Stomach (tissue), 9 donors: Measurements from ENCODE around the gene SSMEM1. TPM values are rescaled to one million over a fixed set of nuclear protein-coding genes. Genes with fewer than 3 reads are reported as not detected.

Experiments
- DNase-seq, 2 donors: peaks; one replicate each; pipeline versions ENCODE4 v3.0.0 to v3.0.0-alpha.2; 2013 to 2019
- H3K27ac ChIP-seq, 5 donors: fragments of 200-600 bp in 4 of 5; sonication (generic) in 4 of 5; one replicate each; pipeline ENCODE4 v1.5.1; 2013 to 2019; ENCODE audit warnings: mild to moderate bottlenecking in 1 of 5, moderate library complexity in 1 of 5
- H3K27me3 ChIP-seq, 3 donors: fragments of 200-600 bp; sonication (generic); one replicate each; pipeline ENCODE4 v1.5.1; 2017 to 2019; ENCODE audit warnings: mixed run types in 1 of 3
- H3K36me3 ChIP-seq, 4 donors: fragments of 200-600 bp; sonication (generic); 1 replicate in 3 of 4; 2 replicates in 1 of 4; pipeline ENCODE4 v1.5.1; 2016 to 2019
- H3K4me1 ChIP-seq, 4 donors: fragments of 200-600 bp; sonication (generic); one replicate each; pipeline ENCODE4 v1.5.1; 2016 to 2019
- H3K4me3 ChIP-seq, 4 donors: fragments of 200-600 bp; sonication (generic) in 3 of 4; one replicate each; pipeline ENCODE4 v1.5.1; 2016 to 2019; ENCODE audit warnings: mild to moderate bottlenecking in 1 of 4
- H3K9me3 ChIP-seq, 4 donors: fragments of 200-600 bp; sonication (generic); one replicate each; pipeline ENCODE4 v1.5.1; 2016 to 2019
- EP300 ChIP-seq: sonication (generic); formaldehyde crosslinking; IDR thresholded peaks from one replicate; pipeline ENCODE4 v1.6.1; 2017; ENCODE audit warnings: antibody characterized with exemption
- POLR2A ChIP-seq, 4 donors: fragments of 450-650 bp; IDR thresholded peaks; one replicate each; pipeline ENCODE4 v1.6.1; 2016; ENCODE audit warnings: antibody characterized with exemption in 4 of 4, control low read depth in 2 of 4, mild to moderate bottlenecking in 1 of 4, moderate library complexity in 1 of 4
- POLR2AphosphoS5 ChIP-seq, 3 donors: sonication (generic); formaldehyde crosslinking; IDR thresholded peaks; one replicate each; pipeline ENCODE4 v1.6.1; 2016; ENCODE audit warnings: antibody characterized with exemption in 3 of 3
- WGBS, 5 donors: extraction: QIAGEN DNeasy Blood & Tissue Kit in 3 of 5; methylation state at CpG; one replicate each; pipeline versions ENCODE4 v1.1.5 to v1.1.7; 2013 to 2018; 5-methylcytosine and 5-hydroxymethylcytosine counted together
- intact Hi-C: fragments of 100-400 bp; cut with DNase I; formaldehyde crosslinking; loops from one replicate; pipeline ENCODE4 v1.15.1; 2023; ENCODE audit warnings: low total_unique reads
- polyA plus RNA-seq, 3 donors: library from polyadenylated mRNA; stranded (reverse); fragments of 200-250 nt; gene quantifications; one replicate each; pipeline ENCODE4 v1.2.3, GENCODE V29; 2013
- total RNA-seq, 5 donors: library from RNA; depleted of rRNA; stranded (reverse); fragments of >200 nt; gene quantifications; one replicate each; pipeline versions ENCODE4 v1.1.0 to v1.2.3, GENCODE V29; 2014 to 2016
- TF ChIP-seq, protein P1 (sequence below), 7 experiments: fragments of 450-650 bp in 4 of 7; fragments of 200-600 bp in 3 of 7; sonication (generic) in 3 of 7; IDR thresholded peaks; one replicate each; pipeline ENCODE4 v1.5.1; 2016 to 2019; ENCODE audit warnings: antibody characterized with exemption in 7 of 7, control low read depth in 2 of 7, mild to moderate bottlenecking in 1 of 7
- donor health status: healthy with polysubstance abuse.
- donor health status: Bipolar disorder and iron deficiency.
- donor health status: healthy.

Gene SSMEM1
- total and polyA plus RNA-seq, 8 donors, result not detected

DNA sequence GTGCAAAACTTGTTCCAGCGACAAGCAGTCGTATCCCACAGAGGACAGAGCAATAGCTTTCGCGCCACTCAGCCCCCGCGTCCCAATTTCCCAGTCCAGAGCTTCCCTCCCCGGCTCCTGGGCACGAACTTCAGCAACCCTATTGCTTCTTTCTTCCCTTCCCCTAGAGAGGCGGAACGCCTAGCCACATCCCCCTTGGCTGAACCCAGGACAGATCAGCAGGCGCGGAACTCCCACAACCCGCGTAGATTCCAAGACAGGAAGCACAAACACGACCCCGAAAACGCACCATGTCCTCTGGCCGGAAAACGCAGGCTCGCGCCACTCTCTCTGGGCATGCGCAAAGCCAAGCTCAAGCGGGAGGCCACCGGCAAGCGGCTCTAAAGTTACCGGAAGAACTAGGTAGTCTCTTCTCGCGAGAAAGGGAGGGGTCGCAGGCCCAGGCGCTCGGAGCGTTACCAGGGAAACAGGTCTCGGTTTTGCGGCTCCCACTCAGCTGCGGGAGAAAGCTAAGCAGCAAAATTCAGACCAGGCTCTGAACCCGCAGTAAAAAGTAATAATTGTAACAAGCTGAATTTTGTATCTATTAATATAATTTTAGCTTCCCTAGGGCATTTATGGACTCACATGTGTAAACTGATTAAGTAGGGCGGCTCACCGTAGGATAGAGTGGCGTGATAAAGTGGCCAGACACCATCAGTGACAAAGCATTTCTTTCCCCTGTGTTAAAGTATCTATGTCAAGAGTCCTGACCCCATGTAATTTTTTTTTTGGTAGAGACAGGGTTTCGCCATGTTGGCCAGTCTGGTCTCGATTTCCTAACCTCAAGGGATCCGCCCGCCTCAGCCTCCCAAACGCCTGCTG, 2.3 kb upstream of the SSMEM1 start, which contains the start of gene TMEM209:
TMEM209 (minus strand) TSS at position 323 of the 864 bp plus-strand sequence; CDS start at position 292, 31 bp downstream.
- Histone ChIP-seq H3K4me1 (peaks cover 10 to 14% (median 13%) of the 10 kb centered on the region in 4 donors), H3K27me3 (no peaks in the 10 kb centered on the region), H3K36me3 (peaks cover 13 to 34% (median 33%) of the 10 kb centered on the region in 4 donors), H3K4me3 (peak within 1 kb of the TSS; percentile 71 to 79 (median 75)), H3K9me3 (no peaks in the 10 kb centered on the region), H3K27ac (peak within 1 kb of the TSS; percentile 90 to 97 (median 92))
- intact Hi-C loops, result no loop called here
- WGBS, 5 donors, result 9 to 11% (median 10%) methylated on average over 44 of the region's 44 CpGs
- TF ChIP-seq EP300 (no peak), POLR2AphosphoS5 (IDR thresholded peaks at IDR 0.05) (peak; percentile 79 to 96 (median 91)), POLR2A (IDR thresholded peaks at IDR 0.05) (peak in 2 of 4 donors; percentile 5 to 63)
- TF ChIP-seq, protein P1, sequence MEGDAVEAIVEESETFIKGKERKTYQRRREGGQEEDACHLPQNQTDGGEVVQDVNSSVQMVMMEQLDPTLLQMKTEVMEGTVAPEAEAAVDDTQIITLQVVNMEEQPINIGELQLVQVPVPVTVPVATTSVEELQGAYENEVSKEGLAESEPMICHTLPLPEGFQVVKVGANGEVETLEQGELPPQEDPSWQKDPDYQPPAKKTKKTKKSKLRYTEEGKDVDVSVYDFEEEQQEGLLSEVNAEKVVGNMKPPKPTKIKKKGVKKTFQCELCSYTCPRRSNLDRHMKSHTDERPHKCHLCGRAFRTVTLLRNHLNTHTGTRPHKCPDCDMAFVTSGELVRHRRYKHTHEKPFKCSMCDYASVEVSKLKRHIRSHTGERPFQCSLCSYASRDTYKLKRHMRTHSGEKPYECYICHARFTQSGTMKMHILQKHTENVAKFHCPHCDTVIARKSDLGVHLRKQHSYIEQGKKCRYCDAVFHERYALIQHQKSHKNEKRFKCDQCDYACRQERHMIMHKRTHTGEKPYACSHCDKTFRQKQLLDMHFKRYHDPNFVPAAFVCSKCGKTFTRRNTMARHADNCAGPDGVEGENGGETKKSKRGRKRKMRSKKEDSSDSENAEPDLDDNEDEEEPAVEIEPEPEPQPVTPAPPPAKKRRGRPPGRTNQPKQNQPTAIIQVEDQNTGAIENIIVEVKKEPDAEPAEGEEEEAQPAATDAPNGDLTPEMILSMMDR (IDR thresholded peaks at IDR 0.05), result peak in 1 of 7 experiments; percentile 4
- DNase-seq, result peak; percentile 94 to 99

DNA sequence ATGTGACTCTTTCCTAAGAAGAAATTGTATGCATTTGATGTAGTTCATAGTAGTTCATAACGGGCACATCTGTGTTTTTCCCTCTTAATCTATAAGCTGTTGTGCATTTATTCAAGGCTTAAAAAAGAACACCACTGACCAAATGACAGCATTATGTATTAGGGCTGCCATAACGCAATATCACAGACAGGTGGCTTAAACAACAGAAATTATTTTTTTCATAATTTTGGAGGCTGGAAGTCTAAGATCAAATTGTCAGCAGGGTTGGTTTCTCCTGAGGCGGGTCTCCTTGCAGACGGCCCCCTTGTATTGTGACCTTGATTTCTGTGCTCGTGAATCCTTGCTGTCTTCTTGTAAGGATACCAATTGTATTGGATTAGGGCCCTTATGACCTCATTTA, 627 bp upstream of the SSMEM1 start:
- WGBS, 5 donors, result 82 to 90% (median 86%) methylated on average over 5 of the region's 5 CpGs
- no peak for DNase-seq

DNA sequence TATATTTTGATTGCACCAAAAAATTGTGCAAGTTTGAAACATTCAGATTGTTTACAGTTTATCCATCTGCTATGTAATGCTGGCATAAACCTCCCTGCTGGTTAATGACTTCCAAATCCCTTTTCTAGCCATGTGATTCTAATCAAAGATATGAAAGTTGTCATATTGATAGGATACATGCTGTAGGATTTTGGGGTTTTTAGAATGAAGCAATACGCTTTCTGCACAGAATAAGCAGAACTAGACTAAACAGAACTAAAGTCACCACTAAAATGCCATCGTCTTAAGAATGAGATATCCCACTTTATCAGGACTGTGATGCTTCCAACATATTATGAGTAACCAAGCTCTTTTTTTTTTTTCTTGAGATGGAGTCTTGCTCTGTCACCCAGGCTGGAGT, 856 bp downstream of the SSMEM1 start:
- Histone ChIP-seq H3K36me3 (peaks cover 0 to 2% (median 1%) of the 10 kb centered on the region in 4 donors), H3K9me3 (no peaks in the 10 kb centered on the region), H3K27ac (no peak overlapping the region), H3K4me3 (no peak overlapping the region), H3K27me3 (no peaks in the 10 kb centered on the region), H3K4me1 (peaks cover 10 to 14% (median 12%) of the 10 kb centered on the region in 4 donors)
- TF ChIP-seq POLR2AphosphoS5 (IDR thresholded peaks at IDR 0.05), result peak in 1 of 3 donors; percentile 5
- no peak for TF ChIP-seq EP300
- 63 to 80% (median 77%) methylated on average over 2 of the region's 2 CpGs for WGBS, 5 donors
- DNase-seq, result no peak
- intact Hi-C loops, result no loop called here

More for the DNA sequence above, 627 bp upstream of the SSMEM1 start:
- TF ChIP-seq, protein P1 (IDR thresholded peaks at IDR 0.05), result no peak
- TF ChIP-seq POLR2A (IDR thresholded peaks at IDR 0.05), result no peak
- no peak for TF ChIP-seq EP300
- TF ChIP-seq POLR2AphosphoS5 (IDR thresholded peaks at IDR 0.05), result no peak
- Histone ChIP-seq H3K27me3 (no peaks in the 10 kb centered on the region), H3K9me3 (no peaks in the 10 kb centered on the region), H3K36me3 (peaks cover 12 to 17% (median 15%) of the 10 kb centered on the region in 4 donors), H3K4me1 (peaks cover 10 to 14% (median 13%) of the 10 kb centered on the region in 4 donors), H3K27ac (no peak overlapping the region), H3K4me3 (no peak overlapping the region)
- intact Hi-C loops, result no loop called here

DNA sequence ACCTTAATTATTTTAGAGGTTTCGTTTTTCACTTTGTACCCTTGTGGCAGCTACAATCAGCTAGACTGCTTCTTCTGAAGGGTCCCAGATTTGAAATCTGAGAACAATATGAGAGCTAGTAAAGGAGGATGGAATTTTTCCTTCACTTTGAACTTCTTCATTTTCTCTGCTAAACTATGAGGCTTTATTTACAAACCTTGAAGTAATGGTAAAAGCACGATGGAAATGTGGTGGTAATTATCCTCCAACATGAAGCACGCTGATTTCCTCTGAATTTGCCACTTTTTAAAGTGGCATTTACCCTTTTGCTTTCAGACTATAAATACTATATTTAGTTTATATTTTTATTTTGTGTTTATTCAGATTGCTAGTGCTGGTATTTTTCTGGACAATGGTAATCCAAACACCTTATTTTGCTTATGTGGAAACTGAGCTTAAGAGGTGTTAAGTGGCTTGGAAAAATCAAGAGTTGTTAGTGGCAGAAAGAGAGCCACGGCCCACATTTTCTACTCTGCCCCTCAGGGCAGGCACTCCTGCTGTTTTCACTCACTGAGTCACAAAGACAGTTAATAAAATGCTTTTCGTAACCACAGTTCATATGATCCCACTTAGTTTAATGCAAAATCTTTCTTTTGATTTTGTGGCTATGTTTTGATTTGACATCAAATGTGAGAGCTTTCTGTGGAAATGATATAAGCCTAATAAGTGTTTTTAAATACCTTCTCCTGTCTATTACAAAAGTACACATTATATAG, 2.7 kb downstream of the SSMEM1 start:
- intact Hi-C loops, result no loop called here
- DNase-seq, result no peak
- H3K4me1 ChIP-seq, result peaks cover 0 to 6% (median 4%) of the 10 kb centered on the region in 4 donors
- TF ChIP-seq EP300 (no peak), POLR2AphosphoS5 (IDR thresholded peaks at IDR 0.05) (no peak), POLR2A (IDR thresholded peaks at IDR 0.05) (no peak)
- TF ChIP-seq, protein P1 (IDR thresholded peaks at IDR 0.05), result no peak
- 46 to 68% (median 59%) methylated on average over 5 of the region's 5 CpGs for whole genome bisulfite sequencing, 5 donors
- H3K9me3 ChIP-seq, result no peaks in the 10 kb centered on the region
- no peaks in the 10 kb centered on the region for H3K36me3 ChIP-seq
- no peak overlapping the region for H3K4me3 ChIP-seq
- H3K27me3 ChIP-seq, result peaks cover 0 to 5% (median 0%) of the 10 kb centered on the region in 3 donors
- H3K27ac ChIP-seq, result no peak overlapping the region
